SH-SY5Y (cell line): ENCODE data around the gene CBR4.

Source experiments
- GATA2 ChIP-seq: IDR thresholded peaks from 2 replicates; pipeline ENCODE4 v1.6.1; 2011; ENCODE audit warnings: mild to moderate bottlenecking, low read depth, low read length
- GATA3 ChIP-seq: IDR thresholded peaks from 2 replicates; pipeline ENCODE4 v1.6.1; 2011; ENCODE audit warnings: low read depth, mild to moderate bottlenecking, low read length, moderate library complexity

GRCh38 chr4:169050284-169050683, 40.2 kb upstream of the CBR4 start:
- TF ChIP-seq GATA2 = no peak
- TF ChIP-seq GATA3 = no peak
